Neural cell (in vitro differentiated cells): ENCODE measurements around the gene CADM1.

ENCODE experiments used
- EP300 ChIP-seq: fragments of 450-650 bp; conservative IDR thresholded peaks from 2 replicates; pipeline ENCODE4 v1.6.1; 2014; ENCODE audit warnings: antibody characterized with exemption, mild to moderate bottlenecking, moderate library complexity; ENCODE audit not compliant: poor library complexity, severe bottlenecking
- POLR2AphosphoS5 ChIP-seq: IDR thresholded peaks from 2 replicates; pipeline ENCODE4 v1.6.1; 2012
- RAD21 ChIP-seq: fragments of 450-650 bp; conservative IDR thresholded peaks from 2 replicates; pipeline ENCODE4 v1.6.1; 2014; ENCODE audit warnings: antibody characterized with exemption, mild to moderate bottlenecking, moderate library complexity
- TAF1 ChIP-seq: IDR thresholded peaks from 2 replicates; pipeline ENCODE4 v1.6.1; 2012; ENCODE audit warnings: low read depth
- TF ChIP-seq, protein P1 (sequence below): fragments of 450-650 bp; IDR thresholded peaks from 2 replicates; pipeline ENCODE4 v1.5.1; 2014; ENCODE audit warnings: antibody characterized with exemption, mild to moderate bottlenecking, moderate library complexity; ENCODE audit not compliant: poor library complexity, severe bottlenecking
- TF ChIP-seq, protein P2 (sequence below): IDR thresholded peaks from 2 replicates; pipeline ENCODE4 v1.6.1; 2012; ENCODE audit warnings: borderline replicate concordance

DNA sequence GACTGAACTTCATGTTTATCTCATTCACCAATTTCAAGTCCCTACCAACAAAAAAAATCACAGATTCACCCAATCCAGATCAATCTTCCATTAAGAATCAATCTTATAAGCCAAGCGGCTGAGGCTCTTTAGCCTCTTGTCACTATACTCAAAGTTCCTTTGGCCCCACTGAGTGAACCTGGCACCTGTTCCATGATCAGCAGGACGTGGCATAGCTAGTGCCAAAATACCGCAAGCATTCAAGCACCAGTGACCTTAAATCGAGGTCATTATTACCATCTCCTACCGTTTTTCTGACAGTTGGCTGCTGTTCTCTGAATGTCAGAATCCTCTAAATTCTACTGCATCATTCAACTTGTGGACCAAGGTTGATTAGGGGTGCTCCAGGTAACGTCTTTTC lies 141.2 kb downstream of the CADM1 start:
- no peak for TF ChIP-seq POLR2AphosphoS5
- TF ChIP-seq, protein P1, sequence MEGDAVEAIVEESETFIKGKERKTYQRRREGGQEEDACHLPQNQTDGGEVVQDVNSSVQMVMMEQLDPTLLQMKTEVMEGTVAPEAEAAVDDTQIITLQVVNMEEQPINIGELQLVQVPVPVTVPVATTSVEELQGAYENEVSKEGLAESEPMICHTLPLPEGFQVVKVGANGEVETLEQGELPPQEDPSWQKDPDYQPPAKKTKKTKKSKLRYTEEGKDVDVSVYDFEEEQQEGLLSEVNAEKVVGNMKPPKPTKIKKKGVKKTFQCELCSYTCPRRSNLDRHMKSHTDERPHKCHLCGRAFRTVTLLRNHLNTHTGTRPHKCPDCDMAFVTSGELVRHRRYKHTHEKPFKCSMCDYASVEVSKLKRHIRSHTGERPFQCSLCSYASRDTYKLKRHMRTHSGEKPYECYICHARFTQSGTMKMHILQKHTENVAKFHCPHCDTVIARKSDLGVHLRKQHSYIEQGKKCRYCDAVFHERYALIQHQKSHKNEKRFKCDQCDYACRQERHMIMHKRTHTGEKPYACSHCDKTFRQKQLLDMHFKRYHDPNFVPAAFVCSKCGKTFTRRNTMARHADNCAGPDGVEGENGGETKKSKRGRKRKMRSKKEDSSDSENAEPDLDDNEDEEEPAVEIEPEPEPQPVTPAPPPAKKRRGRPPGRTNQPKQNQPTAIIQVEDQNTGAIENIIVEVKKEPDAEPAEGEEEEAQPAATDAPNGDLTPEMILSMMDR, result no peak
- TF ChIP-seq, protein P2, sequence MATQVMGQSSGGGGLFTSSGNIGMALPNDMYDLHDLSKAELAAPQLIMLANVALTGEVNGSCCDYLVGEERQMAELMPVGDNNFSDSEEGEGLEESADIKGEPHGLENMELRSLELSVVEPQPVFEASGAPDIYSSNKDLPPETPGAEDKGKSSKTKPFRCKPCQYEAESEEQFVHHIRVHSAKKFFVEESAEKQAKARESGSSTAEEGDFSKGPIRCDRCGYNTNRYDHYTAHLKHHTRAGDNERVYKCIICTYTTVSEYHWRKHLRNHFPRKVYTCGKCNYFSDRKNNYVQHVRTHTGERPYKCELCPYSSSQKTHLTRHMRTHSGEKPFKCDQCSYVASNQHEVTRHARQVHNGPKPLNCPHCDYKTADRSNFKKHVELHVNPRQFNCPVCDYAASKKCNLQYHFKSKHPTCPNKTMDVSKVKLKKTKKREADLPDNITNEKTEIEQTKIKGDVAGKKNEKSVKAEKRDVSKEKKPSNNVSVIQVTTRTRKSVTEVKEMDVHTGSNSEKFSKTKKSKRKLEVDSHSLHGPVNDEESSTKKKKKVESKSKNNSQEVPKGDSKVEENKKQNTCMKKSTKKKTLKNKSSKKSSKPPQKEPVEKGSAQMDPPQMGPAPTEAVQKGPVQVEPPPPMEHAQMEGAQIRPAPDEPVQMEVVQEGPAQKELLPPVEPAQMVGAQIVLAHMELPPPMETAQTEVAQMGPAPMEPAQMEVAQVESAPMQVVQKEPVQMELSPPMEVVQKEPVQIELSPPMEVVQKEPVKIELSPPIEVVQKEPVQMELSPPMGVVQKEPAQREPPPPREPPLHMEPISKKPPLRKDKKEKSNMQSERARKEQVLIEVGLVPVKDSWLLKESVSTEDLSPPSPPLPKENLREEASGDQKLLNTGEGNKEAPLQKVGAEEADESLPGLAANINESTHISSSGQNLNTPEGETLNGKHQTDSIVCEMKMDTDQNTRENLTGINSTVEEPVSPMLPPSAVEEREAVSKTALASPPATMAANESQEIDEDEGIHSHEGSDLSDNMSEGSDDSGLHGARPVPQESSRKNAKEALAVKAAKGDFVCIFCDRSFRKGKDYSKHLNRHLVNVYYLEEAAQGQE, result no peak
- TF ChIP-seq RAD21, result no peak
- TF ChIP-seq TAF1, result no peak
- TF ChIP-seq EP300, result no peak
